ENCODE measurements around the gene OR2J2.
"Not testable (repeated sequence)": the region's sequence is repeated elsewhere in the genome, so short reads cannot be mapped to it uniquely, and the experiment has no call there.

OR2J2 gene

DNA sequence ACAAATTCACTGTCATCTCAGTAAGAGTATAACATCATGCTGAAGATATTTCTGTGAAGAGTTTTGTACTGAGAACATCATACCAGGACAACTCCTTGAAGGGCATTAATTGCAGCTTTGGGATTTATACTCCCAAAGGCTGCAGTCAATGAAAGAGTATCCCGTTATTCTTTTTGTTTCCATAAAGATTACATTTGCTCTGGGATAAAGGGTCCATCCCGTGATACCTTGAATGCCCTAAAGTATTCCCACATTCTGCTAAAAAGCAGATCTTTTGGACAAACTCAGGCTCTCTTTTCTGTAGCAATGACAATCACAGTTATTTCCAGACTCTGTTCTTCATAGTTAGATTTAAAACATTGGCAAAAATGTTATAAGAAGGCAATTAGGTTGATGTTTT, at the start of gene OR2J2:
Gene OR2J2, plus strand, starts transcription at position 301 of the 400 bp plus-strand sequence. CDS start 2,729 bp downstream, outside the sequence.
- H3K36me3 Mint-ChIP-seq: not testable (repeated sequence)

DNA sequence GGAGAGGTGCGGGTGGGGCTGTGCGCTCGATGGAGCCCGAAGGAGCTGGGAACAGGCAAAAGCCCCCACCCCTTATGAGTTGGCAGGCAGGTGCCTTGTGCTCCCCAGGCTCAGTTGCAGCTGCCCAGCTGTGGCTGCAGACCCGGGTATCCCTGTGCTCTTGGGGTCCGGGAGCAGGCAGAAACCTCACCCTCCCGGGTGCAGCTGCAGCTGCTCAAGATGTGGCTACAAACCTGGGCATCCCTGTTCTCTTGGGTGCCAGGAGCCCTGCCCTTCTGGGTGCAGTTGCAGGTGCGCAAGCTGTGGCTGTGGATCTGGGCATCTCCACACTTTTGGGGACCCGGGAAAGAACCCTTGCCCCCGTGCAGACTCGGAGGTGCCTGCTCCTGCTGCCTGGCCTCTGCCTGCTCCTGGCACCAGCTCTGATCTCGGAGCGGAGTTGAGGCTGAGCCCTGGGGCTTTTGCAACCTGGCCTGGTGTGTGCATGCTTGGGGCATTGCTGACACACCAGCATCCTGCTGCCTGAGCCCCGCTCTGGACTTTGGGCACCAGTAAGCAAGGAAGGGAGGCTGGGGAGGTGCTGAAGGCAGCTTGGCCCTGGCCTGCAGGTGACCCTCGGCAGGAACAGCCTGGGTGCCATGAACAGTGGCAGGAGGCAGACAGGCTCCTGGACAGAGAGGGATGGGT, 41.2 kb upstream of the OR2J2 start:
- H3K27ac Mint-ChIP-seq: no peak overlapping the region
- peaks cover 21 to 22% of the 10 kb centered on the region in 2 donors for H3K27me3 Mint-ChIP-seq
- H3K36me3 Mint-ChIP-seq: no peaks in the 10 kb centered on the region
- H3K4me3 Mint-ChIP-seq: no peak overlapping the region
- H3K4me1 Mint-ChIP-seq: no peaks in the 10 kb centered on the region
- ATAC-seq (replicated peaks) (no peak), DNase-seq (no peak)
- no peaks in the 10 kb centered on the region for H3K9me3 Mint-ChIP-seq

More for the DNA sequence above, at the start of gene OR2J2:
- ATAC-seq (replicated peaks); H3K4me1 Mint-ChIP-seq; H3K9me3 Mint-ChIP-seq; H3K4me3 Mint-ChIP-seq; H3K27ac Mint-ChIP-seq; DNase-seq: not testable (repeated sequence)
- peaks cover 4 to 12% of the 10 kb centered on the region in 2 donors for H3K27me3 Mint-ChIP-seq

DNA sequence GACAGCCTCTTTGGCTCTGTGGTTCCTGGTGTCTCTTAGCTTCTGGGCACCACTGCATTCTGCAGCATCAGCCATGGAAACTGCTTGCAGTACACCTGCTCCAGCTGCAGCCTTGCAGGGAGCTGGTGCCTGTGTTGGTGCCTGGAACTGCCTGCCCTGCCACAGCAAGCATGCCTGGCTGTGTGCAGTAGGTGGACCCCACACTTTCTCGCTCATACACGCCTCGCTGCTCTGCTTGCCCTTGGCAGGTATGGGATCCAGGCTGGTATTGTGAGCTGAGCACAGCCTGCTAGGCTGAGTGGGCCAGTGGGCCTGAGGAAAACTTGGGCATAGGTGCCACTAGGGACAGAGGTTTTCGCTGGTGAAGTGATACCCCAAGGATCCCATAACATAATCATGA, 40.1 kb upstream of the OR2J2 start:
- no peaks in the 10 kb centered on the region for H3K9me3 Mint-ChIP-seq
- no peak for ATAC-seq (replicated peaks)
- DNase-seq: no peak
- no peak overlapping the region for H3K4me3 Mint-ChIP-seq
- no peaks in the 10 kb centered on the region for H3K36me3 Mint-ChIP-seq
- peaks cover 24 to 26% of the 10 kb centered on the region in 2 donors for H3K27me3 Mint-ChIP-seq
- no peak overlapping the region for H3K27ac Mint-ChIP-seq
- H3K4me1 Mint-ChIP-seq: no peaks in the 10 kb centered on the region

DNA sequence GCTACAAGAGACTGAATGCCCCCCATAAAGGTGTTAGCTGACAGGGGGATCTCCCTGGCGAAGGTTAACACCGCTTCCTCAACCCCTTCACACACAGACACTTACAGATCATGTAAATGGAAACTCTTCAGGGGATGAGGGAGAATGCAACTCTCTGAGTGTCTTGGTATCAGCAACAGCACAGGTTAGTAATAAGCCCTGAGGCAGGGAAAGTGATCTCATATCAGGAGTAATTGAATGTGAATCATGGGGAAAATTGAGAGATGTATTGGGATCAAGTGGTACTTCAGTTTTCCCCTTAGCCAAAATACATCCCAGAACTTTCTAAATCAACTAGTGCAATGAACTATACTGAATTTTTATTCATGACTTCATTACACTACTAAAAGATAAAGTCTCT, 39.0 kb upstream of the OR2J2 start:
- H3K27me3 Mint-ChIP-seq: peaks cover 24 to 30% of the 10 kb centered on the region in 2 donors
- no peaks in the 10 kb centered on the region for H3K36me3 Mint-ChIP-seq
- H3K4me1 Mint-ChIP-seq: no peaks in the 10 kb centered on the region
- H3K9me3 Mint-ChIP-seq: no peaks in the 10 kb centered on the region
- DNase-seq (no peak), ATAC-seq (replicated peaks) (no peak)
- H3K4me3 Mint-ChIP-seq: no peak overlapping the region
- H3K27ac Mint-ChIP-seq: no peak overlapping the region

DNA sequence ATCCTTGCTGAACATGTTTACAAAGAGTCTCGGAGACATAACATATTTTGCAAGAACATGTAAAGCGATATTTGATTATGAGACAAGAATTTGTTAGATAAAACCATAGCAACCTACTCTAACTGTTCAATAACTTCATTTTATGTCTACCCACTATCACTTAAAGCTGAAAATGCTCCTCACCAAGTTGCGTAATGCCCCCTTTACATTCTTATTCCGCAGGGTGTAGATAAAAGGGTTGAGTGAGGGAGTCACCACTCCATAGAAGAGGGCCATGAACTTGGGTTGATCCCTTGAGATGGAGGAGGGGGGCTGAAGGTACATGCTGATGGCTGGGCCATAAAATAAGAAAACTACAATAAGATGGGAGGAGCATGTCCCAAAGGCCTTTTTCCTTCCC, 33.0 kb upstream of the OR2J2 start:
- no peaks in the 10 kb centered on the region for H3K36me3 Mint-ChIP-seq
- H3K4me1 Mint-ChIP-seq: no peaks in the 10 kb centered on the region
- DNase-seq: no peak
- peaks cover 16 to 28% of the 10 kb centered on the region in 2 donors for H3K27me3 Mint-ChIP-seq
- no peak for ATAC-seq (replicated peaks)
- no peak overlapping the region for H3K4me3 Mint-ChIP-seq
- no peak overlapping the region for H3K27ac Mint-ChIP-seq
- H3K9me3 Mint-ChIP-seq: no peaks in the 10 kb centered on the region

DNA sequence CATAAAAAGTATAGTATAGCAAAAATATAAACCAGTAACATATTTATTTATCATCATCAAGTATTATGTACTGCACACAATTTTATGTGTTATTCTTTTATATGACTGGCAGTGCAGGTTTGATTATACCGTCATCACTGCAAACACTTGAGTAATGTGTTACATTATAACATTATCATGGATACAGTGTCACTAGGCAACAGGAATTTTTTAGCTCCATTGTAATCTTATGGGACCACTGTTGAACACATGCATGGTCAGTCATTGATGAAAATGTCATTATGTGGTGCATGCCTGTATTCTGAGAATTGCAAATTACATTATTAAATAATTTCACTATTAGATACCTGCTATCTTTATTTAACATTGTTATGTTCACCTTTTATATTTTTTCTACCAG, 29.1 kb upstream of the OR2J2 start:
- H3K27ac Mint-ChIP-seq: no peak overlapping the region
- H3K4me3 Mint-ChIP-seq: no peak overlapping the region
- DNase-seq: no peak
- no peaks in the 10 kb centered on the region for H3K36me3 Mint-ChIP-seq
- no peak for ATAC-seq (replicated peaks)
- H3K27me3 Mint-ChIP-seq: peaks cover 16% of the 10 kb centered on the region in 2 donors
- H3K9me3 Mint-ChIP-seq: peaks cover 0 to 2% of the 10 kb centered on the region in 2 donors
- no peaks in the 10 kb centered on the region for H3K4me1 Mint-ChIP-seq

DNA sequence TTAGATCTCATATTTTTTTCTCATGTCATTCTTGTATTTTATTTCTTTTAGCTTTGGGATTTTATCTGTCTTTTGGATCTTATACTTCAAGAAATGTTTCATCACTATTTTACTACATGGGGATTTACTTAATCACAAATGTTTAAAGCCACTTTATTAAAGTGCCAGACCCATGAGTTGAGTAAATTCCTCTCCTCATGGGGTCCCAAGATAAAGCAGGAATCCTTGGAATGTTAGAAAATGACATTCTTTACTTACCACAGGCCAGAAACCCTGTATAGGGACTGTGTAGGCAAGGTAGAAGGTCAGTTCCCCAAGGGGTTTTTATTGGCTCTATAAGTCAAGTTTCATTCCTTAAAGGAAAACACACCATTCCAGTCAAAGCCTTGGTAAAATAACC, 28.4 kb upstream of the OR2J2 start:
- H3K27me3 Mint-ChIP-seq: peaks cover 16% of the 10 kb centered on the region in 2 donors
- peaks cover 0 to 2% of the 10 kb centered on the region in 2 donors for H3K9me3 Mint-ChIP-seq
- H3K4me3 Mint-ChIP-seq: no peak overlapping the region
- H3K36me3 Mint-ChIP-seq: no peaks in the 10 kb centered on the region
- ATAC-seq (replicated peaks) (no peak), DNase-seq (no peak)
- no peak overlapping the region for H3K27ac Mint-ChIP-seq
- H3K4me1 Mint-ChIP-seq: no peaks in the 10 kb centered on the region

DNA sequence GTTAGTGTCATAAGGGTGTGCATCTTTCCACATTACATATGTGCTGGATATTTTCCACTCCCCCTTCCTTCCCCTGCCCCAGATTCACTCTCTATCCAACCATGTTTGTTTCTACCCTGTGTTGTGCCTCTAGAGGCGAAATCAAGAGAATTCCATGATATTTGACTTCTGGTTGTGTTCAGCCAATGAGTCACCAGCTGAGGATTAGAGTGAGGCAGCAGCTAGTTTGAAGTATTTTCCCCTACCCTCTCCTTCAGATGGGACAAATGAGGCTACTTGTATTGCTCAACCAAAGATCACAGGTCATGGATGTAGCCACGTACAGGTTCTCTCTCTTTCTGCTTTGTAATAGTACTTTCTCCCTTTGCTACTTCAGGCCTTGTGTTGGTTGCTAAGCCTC, 24.5 kb upstream of the OR2J2 start:
- no peak for DNase-seq
- Mint-ChIP-seq H3K36me3 (no peaks in the 10 kb centered on the region), H3K4me3 (no peak overlapping the region), H3K9me3 (peaks cover 0 to 8% of the 10 kb centered on the region in 2 donors), H3K27ac (no peak overlapping the region), H3K4me1 (no peaks in the 10 kb centered on the region), H3K27me3 (peaks cover 5 to 11% of the 10 kb centered on the region in 2 donors)
- ATAC-seq (replicated peaks): no peak

DNA sequence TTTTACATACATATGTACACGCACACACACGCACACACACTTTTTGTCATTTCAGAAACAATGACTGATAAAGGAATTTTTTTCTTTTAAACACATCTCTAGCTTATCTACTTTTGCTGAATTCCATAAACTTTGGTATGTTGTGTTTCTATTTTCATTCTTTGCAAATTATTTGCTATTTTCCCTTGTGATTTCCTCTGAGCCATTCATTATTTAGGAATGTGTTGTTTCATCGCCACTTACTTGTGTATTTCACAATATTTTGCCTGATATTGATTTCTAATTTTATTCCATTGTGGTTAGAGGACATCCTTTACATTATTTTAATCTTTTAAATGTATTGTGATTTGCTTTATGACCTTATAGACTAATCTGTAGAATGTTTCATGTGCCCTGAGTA, 23.6 kb upstream of the OR2J2 start:
- H3K27ac Mint-ChIP-seq: no peak overlapping the region
- H3K9me3 Mint-ChIP-seq: peaks cover 0 to 8% of the 10 kb centered on the region in 2 donors
- H3K4me3 Mint-ChIP-seq: no peak overlapping the region
- peaks cover 9 to 11% of the 10 kb centered on the region in 2 donors for H3K27me3 Mint-ChIP-seq
- H3K36me3 Mint-ChIP-seq: no peaks in the 10 kb centered on the region
- ATAC-seq (replicated peaks) (no peak), DNase-seq (no peak)
- no peaks in the 10 kb centered on the region for H3K4me1 Mint-ChIP-seq

DNA sequence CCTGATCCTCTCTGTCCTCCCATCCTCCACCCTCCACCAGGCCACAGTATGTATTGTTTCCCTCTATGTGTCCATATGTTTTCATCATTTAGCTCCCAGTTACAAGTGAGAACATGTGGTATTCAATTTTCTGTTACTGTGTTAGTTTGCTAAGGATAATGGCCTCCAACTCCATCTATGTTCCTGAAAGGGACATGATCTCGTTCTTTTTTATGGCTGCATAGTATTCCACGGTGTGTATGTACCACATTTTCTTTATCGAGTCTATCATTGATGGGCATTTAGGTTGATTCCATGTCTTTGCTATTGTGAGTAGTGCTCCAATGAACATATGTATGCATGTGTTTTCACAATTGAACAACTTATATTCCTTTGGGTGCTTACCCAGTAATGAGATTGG, 21.3 kb upstream of the OR2J2 start:
- not testable (repeated sequence) for H3K4me3 Mint-ChIP-seq; H3K9me3 Mint-ChIP-seq; H3K36me3 Mint-ChIP-seq; H3K27ac Mint-ChIP-seq; H3K4me1 Mint-ChIP-seq; ATAC-seq (replicated peaks); DNase-seq
- peaks cover 9 to 11% of the 10 kb centered on the region in 2 donors for H3K27me3 Mint-ChIP-seq

DNA sequence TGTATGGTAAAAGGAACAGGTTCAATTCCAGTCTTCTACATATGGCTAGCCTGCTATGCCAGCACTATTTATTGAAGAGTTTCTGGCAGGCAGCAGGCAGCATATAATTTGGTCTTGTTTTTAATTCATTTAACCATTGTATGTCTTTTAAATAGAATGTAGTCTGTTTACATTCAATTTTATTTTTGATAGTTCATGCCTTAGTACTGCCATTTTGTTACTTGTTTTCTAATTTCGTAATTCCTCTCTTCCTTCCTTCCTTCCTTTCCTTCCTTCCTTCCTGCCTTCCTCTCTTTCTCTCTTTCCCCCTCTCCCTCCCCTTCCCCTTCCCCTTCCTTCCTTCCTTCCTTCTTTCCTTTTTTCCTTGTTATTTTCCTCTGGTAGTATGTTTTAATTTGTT, 17.6 kb upstream of the OR2J2 start:
- ATAC-seq (replicated peaks) (no peak), DNase-seq (no peak)
- Mint-ChIP-seq H3K27me3 (peaks cover 9 to 14% of the 10 kb centered on the region in 2 donors), H3K36me3 (no peaks in the 10 kb centered on the region), H3K9me3 (peaks cover 0 to 9% of the 10 kb centered on the region in 2 donors), H3K4me1 (no peaks in the 10 kb centered on the region), H3K4me3 (no peak overlapping the region), H3K27ac (no peak overlapping the region)

DNA sequence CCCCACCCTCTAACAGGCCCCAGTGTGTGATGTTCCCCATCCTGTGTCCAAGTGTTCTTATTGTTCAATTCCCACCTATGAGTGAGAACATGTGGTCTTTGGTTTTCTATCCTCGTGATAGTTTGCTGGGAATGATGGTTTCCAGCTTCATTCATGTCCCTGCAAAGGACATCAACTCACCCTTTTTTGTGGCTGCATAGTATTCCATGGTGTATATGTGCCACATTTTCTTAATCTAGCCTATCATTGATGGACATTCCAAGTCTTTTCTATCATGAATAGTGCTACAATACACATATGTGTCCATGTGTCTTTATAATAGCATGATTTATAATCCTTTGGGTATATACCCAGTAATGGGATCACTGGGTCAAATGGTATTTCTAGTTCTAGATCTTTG, 15.5 kb upstream of the OR2J2 start:
- H3K36me3 Mint-ChIP-seq; DNase-seq; H3K9me3 Mint-ChIP-seq; ATAC-seq (replicated peaks); H3K27ac Mint-ChIP-seq; H3K4me1 Mint-ChIP-seq; H3K4me3 Mint-ChIP-seq: not testable (repeated sequence)
- peaks cover 9 to 11% of the 10 kb centered on the region in 2 donors for H3K27me3 Mint-ChIP-seq

DNA sequence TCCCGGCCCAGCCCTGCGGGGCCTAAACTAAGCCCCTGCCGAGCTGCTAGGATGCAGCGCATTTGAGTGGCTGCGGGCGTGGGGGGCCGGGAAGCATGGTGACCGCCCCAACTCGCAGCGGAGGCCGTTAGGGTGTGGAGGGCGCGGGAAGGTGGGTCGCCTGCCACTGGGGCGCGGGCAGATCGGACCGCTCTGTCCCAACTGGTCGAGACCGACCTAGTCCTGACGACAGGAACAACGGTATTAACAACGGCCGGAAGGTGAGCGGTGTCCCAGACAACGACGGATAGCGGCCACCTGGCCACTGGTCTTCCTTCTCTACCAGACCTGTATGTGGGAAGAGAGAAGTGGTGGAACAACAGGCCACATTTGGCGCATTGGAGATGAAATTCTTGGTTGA, 10.8 kb upstream of the OR2J2 start:
- not testable (repeated sequence) for DNase-seq; H3K9me3 Mint-ChIP-seq; H3K4me3 Mint-ChIP-seq; ATAC-seq (replicated peaks); H3K4me1 Mint-ChIP-seq; H3K27ac Mint-ChIP-seq; H3K36me3 Mint-ChIP-seq
- H3K27me3 Mint-ChIP-seq: peaks cover 23 to 27% of the 10 kb centered on the region in 2 donors

DNA sequence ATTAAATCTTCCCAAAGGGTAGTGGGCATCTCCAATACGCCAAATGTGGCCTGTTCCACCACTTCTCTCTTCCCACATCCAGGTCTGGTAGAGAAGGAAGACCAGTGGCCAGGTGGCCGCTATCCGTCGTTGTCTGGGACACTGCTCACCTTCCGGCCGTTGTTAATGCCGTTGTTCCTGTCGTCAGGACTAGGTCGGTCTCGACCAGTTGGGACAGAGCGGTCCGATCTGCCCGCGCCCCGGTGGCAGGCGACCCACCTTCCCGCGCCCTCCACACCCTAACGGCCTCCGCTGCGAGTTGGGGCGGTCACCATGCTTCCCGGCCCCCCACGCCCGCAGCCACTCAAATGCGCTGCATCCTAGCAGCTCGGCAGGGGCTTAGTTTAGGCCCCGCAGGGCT, 5.1 kb upstream of the OR2J2 start:
- not testable (repeated sequence) for H3K4me3 Mint-ChIP-seq; DNase-seq; H3K36me3 Mint-ChIP-seq; ATAC-seq (replicated peaks); H3K27ac Mint-ChIP-seq; H3K9me3 Mint-ChIP-seq; H3K4me1 Mint-ChIP-seq
- H3K27me3 Mint-ChIP-seq: peaks cover 13 to 30% of the 10 kb centered on the region in 2 donors

DNA sequence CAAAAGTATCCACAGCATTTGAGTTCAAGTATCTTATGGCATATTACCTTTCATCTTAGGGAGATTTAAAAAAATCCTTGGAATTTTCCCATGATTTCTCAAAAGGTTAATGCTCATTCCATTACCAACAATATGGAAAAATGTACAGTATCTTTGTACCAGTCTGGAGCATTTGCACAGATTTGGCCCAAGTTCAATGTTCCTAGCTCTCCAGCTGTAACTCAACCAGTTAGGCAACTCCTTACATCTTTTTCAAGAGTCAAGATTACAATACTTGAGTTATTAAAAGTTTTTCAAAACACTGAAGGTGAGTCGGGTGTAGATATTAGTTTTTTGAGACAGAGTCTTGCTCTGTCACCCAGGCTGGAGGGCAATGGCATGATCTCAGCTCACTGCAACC, 1.0 kb downstream of the OR2J2 start:
- H3K27me3 Mint-ChIP-seq: peaks cover 4 to 12% of the 10 kb centered on the region in 2 donors
- no peak for ATAC-seq (replicated peaks)
- H3K4me1 Mint-ChIP-seq: no peaks in the 10 kb centered on the region
- no peak overlapping the region for H3K4me3 Mint-ChIP-seq
- DNase-seq: no peak
- H3K27ac Mint-ChIP-seq: no peak overlapping the region
- H3K9me3 Mint-ChIP-seq: peaks cover 0 to 4% of the 10 kb centered on the region in 2 donors
- no peaks in the 10 kb centered on the region for H3K36me3 Mint-ChIP-seq
